ENCODE results near the gene LAMB4.

The LAMB4 gene

GRCh38 chr7:108130261-108130660, at the start of gene LAMB4:
Gene LAMB4, minus strand, starts transcription at chr7:108130361. Its CDS starts 7,197 bp downstream, at chr7:108123164.
- DNase-seq (ENCODE audit: low read depth), result no peak

- DNase-seq (ENCODE audit: low read depth), result no peak
These were observed 48.2 kb upstream of the LAMB4 start for GRCh38 chr7:108178398-108178797.

GRCh38 chr7:108171164-108171563, 41.0 kb upstream of the LAMB4 start:
- DNase-seq (ENCODE audit: low read depth), result no peak

- no peak for DNase-seq (ENCODE audit: low read depth)
These were observed 40.1 kb upstream of the LAMB4 start for GRCh38 chr7:108170251-108170650.

- DNase-seq (ENCODE audit: low read depth), result no peak
These were observed 37.3 kb upstream of the LAMB4 start for GRCh38 chr7:108167460-108167859.

GRCh38 chr7:108166687-108167086, 36.5 kb upstream of the LAMB4 start:
- DNase-seq (ENCODE audit: low read depth), result no peak

- DNase-seq (ENCODE audit: low read depth), result no peak
These were observed 35.6 kb upstream of the LAMB4 start for GRCh38 chr7:108165723-108166122.

- no peak for DNase-seq (ENCODE audit: low read depth)
These were observed 34.8 kb upstream of the LAMB4 start for GRCh38 chr7:108164946-108165345.

GRCh38 chr7:108164342-108164741, 34.2 kb upstream of the LAMB4 start:
- no peak for DNase-seq (ENCODE audit: low read depth)

GRCh38 chr7:108158776-108159175, 28.6 kb upstream of the LAMB4 start:
- DNase-seq (ENCODE audit: low read depth), result no peak

GRCh38 chr7:108157606-108158335, 27.6 kb upstream of the LAMB4 start:
- DNase-seq (ENCODE audit: low read depth), result no peak

GRCh38 chr7:108156897-108157605, 26.9 kb upstream of the LAMB4 start:
- no peak for DNase-seq (ENCODE audit: low read depth)

GRCh38 chr7:108152198-108152597, 22.0 kb upstream of the LAMB4 start:
- no peak for DNase-seq (ENCODE audit: low read depth)

- no peak for DNase-seq (ENCODE audit: low read depth)
These were observed 19.7 kb upstream of the LAMB4 start for GRCh38 chr7:108149908-108150307.

- no peak for DNase-seq (ENCODE audit: low read depth)
These were observed 19.0 kb upstream of the LAMB4 start for GRCh38 chr7:108149119-108149518.

GRCh38 chr7:108147031-108147563, 16.9 kb upstream of the LAMB4 start:
- DNase-seq (ENCODE audit: low read depth), result no peak

GRCh38 chr7:108146070-108146842, 16.1 kb upstream of the LAMB4 start:
- DNase-seq (ENCODE audit: low read depth), result peak; percentile 6

GRCh38 chr7:108145401-108145800, 15.2 kb upstream of the LAMB4 start:
- no peak for DNase-seq (ENCODE audit: low read depth)

GRCh38 chr7:108144931-108145330, 14.8 kb upstream of the LAMB4 start:
- no peak for DNase-seq (ENCODE audit: low read depth)

- no peak for DNase-seq (ENCODE audit: low read depth)
These were observed 13.7 kb upstream of the LAMB4 start for GRCh38 chr7:108143658-108144420.

- DNase-seq (ENCODE audit: low read depth), result no peak
These were observed 12.6 kb upstream of the LAMB4 start for GRCh38 chr7:108142675-108143259.
